Endothelial cell of hepatic sinusoid (primary cell): Measurements from ENCODE around the gene ERRFI1.
"Not testable (repeated sequence)": the region's sequence is repeated elsewhere in the genome, so short reads cannot be mapped to it uniquely, and the experiment has no call there.

Source experiments
- in situ Hi-C: cut with HindIII; loops from 2 replicates; pipeline ENCODE4 v1.10.0; 2017; ENCODE audit warnings: low sequenced_read_pairs

The ERRFI1 gene, protein sequence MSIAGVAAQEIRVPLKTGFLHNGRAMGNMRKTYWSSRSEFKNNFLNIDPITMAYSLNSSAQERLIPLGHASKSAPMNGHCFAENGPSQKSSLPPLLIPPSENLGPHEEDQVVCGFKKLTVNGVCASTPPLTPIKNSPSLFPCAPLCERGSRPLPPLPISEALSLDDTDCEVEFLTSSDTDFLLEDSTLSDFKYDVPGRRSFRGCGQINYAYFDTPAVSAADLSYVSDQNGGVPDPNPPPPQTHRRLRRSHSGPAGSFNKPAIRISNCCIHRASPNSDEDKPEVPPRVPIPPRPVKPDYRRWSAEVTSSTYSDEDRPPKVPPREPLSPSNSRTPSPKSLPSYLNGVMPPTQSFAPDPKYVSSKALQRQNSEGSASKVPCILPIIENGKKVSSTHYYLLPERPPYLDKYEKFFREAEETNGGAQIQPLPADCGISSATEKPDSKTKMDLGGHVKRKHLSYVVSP

DNA sequence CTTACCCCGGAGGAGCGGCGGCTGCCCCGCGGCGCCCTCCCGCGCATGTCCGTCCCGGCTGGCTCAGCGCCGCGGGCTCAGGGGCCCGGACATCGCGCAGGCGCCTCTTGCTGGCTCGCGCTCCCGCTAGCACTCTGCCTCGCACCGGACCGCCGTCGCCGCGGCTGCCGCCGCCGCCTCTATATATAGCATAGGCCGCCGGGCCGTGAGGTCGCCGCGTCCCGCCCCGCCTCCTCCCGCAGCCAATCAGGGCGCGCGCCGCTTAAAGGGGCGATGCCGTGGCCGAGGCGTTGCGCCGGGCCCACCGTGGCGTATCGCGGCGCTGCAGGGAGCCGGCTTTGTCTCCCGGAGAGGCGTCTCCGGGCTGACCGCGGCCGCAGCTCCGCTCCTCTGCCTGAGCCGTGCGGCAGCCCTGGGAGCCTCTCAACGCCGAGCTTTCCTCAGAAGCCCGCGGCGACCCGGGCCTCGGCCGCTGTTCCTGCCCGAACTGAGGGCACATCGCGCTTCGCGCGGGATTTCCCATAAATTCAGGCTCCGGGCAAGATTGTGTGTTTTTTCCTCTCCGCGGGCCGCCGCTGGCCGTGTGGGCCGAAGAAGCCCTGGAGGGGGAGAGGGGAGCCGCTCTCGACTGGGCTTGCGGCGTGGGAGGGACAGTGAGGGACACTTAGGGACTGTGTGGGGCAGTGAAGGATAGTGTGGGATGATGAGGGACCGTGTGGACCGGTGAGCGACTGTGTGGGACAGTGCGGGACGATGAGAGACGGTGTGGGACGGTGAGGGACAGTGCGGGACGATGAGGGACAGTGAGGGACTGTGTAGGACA, at the start of gene ERRFI1:
Gene ERRFI1, minus strand, starts transcription at position 157 of the 823 bp plus-strand sequence. CDS start 10,690 bp downstream, outside the sequence.
- in situ Hi-C loops = no loop called here

DNA sequence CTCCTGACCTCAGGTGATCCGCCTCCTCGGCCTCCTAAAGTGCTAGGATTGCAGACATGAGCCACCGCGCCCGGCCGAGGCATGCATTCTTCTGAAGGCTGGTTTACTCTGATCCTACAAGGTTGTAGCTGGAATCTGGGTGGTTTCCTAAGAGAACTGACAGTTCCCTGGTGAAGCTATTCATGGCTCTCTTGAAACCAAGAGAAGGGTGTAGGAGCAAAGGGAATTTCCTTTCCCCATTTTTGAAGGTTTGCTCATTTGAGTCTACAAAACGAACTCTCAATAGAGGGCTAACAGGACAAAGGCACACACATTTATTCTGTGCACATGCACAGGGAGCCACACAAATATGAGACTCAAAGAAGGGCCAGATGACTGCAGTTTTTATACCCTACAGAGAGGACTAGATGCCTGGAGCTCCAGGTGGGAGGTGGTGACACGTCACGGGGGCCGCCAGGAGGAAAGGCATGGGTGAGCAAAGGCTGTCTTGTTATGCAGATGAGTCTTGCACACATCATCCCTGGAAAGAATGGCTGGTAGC, 49.5 kb upstream of the ERRFI1 start:
- in situ Hi-C loops = loop anchor here (5.0 kb wide), 2 partner anchors 38 to 42 kb away; no protein-coding TSS in a partner anchor

DNA sequence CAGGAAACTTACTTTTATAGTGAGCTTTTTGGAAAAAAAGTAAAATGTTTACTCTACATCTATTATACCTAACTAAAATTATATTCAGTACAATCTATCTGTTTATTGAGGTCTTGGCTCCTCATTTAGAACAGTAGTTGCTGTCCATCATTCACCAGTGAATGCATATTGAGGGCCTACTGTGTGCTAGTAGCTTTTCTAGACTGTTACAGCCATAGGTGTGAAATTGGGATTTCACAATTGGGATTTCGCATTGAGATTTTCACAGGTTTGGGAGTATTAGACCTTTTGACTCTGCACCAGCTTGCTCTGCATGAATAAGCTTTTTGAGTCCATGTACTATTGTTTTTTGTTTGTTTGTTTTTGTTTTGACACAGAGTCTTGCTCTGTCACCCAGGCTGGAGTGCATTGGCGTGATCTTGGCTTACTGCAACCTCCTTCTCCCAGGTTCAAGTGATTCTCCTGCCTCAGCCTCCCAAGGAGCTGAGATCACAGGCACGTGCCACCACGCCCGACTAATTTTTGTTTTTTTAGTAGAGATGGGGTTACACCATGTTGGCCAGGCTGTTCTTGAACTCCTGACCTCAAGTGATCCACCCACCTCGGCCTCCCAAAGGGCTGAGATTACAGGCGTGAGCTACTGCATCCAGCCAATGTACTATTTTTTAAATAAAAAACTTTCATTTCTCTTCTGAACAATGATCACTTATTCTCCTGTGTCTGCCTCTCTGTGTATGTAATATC, 47.2 kb upstream of the ERRFI1 start:
- in situ Hi-C loops = no loop called here

DNA sequence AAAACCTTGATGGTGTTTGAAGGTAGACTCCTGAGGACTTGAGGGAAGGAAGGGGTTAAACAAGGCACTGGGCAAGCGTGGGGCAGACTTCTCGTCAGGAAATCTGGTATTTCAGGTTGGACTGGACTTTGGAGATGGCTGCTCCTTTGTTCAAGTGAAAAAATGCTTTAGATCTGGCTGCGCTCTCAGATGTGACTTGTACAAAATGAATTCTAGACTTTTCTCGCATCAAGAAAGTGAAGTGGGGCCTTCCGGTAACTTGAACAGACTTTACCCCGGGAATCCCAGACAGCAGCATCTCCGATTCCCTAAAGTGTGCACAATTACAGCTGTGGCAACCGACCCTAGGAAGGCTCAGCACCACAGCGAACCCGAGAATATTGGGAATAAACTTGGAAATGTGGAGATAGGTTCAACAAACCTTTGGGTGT, 44.3 kb upstream of the ERRFI1 start:
- in situ Hi-C loops = no loop called here

DNA sequence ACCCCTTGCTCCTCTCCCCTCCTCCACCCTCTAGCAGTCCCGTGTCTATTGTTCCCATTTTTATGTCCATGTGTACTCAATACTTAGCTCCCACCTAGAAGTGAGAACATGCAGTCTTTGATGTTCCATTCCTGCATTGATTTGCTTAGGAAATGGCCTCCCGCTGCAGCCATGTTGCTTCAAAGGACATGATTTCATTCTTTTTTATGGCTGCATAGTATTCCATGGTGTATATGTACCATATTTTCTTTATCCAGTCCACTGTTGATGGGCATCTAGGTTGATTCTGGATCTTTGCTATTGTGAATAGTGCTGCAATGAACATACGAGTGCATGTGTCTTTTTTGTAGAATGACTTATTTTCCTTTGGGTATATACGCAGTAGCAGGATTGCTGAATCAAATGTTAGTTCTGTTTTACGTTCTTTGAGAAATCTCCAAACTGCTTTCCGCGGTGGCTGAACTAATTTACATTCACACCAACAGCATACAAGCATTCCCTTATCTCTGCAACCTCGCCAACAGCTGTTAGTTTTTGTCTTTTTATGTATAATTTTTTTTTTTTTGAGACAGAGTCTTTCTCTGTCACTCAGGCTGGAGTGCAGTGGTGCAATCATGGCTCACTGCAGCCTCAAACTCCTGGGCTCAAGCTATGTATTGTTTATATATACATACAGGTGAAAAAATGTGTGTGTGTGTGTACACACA, 43.7 kb upstream of the ERRFI1 start:
- in situ Hi-C loops = not testable (repeated sequence)

DNA sequence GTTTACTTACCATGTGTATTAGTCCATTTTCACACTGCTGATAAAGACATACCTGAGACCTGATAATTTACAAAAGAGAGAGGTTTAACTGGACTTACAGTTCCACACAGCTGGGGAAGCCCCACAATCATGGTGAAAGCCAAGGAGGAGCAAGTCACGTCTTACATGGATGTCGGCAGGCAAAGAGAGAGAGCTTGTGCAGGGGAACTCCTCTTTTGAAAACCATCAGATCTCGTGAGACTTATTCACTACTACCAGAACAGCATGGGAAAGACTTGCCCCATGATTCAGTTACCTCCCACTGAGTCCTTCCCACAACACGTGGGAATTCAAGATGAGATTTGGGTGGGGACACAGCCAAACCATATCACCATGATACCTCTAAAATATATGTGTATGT, 39.3 kb upstream of the ERRFI1 start:
- in situ Hi-C loops = no loop called here

DNA sequence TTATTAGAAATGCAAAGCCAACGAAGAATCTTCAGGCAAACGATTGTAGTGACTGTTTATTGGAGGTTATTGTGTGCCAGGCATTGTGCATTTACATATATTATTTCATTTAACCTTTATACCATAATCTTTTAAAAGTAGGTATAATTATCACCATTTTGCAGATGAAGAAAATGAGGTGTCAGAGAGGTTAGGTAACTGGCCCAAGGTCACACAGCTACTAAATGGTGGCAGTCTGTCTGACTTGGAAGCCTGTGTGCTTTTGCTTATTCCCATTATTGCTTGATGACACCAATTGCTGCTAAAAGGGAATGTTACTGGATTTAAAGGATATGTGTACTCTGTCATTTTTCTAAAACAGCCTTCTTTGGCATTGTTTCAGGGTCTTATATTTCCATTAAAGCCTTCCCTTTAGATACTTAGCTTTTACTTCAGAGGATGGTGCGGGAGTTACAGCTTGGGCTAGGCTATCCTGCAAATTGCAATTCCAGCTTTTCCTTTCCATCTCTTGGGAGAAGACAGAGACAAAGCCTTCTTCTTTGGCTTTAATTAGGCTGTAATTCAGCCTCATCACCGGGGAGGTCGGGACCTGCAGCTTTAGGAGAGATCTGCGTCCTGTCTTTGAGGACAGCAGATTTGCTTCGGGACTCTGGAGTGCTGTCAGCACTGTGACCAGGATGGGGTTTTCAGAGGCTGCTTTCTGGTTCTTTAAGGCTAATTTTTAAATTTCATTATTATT, 37.4 kb upstream of the ERRFI1 start:
- in situ Hi-C loops = no loop called here

DNA sequence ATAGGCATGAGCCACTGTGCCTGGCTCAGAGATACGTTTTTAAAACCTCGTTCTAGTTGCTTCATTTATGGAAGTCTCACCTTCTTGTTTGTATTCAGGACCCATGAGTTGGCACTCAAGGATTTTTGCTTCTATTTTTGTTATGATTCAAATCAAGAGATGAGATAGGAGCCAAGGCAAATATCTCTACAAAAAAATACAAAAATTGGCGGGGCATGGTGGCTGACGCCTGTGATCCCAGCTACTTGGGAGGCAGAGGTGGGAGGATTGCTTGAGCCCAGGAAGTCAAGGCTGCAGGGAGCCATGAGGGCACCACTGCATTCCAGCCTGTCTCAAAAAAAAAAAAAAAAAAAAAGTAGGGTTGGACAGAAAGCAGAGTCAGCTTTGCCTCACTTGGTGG, 36.8 kb upstream of the ERRFI1 start:
- in situ Hi-C loops = no loop called here

DNA sequence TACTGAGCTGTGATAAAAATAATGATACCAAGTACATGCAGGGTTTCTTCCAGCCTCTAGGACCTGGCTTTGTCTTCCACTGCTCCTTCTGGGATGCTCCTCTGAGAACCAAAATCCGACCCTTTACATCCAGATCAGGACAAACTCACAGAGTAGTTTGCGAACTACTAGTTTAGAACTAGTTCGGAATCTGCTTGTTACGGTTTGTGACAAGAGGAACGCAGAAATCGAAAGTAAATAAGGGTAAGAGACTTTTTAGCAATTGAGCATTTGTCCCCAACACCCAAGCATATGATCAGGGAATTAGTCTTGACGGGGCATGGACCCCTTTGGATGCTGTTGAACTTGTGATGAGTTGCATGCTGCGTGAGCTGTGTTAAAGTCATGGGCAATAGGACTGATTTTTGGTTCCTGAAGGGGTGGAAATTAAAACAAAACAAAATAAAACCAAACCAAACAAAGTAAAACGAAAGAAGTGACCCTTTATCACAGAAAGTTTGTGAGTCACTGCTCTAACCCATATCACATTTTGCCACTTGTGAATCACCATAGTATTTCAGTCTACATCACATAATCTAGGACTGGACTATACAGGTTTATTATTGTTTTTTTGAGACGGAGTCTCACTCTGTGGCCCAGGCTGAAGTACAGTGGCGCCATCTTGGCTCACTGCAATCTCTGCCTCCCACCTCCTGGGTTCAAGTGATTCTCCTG, 35.7 kb upstream of the ERRFI1 start:
- in situ Hi-C loops = no loop called here

DNA sequence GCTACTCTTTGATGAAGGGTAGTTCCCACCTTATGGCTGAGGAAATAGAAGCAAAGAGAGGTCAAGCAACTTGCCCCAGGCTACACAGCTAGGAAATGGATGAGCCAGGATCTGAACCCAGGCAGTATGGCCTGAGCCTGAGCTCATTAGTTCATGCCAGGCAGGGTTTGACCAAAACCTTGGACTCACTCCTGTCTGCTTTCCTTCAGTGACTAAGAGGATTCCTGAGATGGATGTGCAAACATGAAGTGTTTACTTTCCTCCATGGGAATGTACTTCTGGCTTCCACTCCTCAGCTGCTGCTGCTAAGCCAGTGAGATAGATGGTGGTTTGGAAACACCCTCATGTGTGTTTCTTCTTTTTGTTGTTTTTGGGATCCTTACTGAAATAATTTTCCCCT, 35.1 kb upstream of the ERRFI1 start:
- in situ Hi-C loops = no loop called here

DNA sequence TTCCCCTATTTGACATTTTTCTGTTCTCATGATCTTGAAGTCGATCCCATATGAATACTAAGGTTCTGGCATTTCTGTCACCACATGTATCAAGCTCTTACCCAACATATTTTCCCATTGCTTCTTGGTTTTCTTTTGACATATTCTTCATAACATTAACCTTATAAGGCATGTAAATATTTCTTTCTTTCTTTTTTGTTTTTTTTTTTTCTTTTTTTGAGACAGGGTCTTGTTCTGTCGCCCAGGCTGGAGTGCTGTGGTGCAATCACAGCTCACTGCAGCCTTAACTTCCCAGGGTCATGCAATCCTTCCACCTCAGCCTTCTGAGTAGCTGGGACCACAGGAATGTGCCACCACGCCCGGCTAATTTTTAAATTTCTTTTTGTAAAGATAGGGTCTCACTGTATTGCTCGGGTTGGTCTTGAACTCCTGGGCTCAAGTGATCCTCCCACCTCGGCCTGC, 33.1 kb upstream of the ERRFI1 start:
- in situ Hi-C loops = no loop called here

DNA sequence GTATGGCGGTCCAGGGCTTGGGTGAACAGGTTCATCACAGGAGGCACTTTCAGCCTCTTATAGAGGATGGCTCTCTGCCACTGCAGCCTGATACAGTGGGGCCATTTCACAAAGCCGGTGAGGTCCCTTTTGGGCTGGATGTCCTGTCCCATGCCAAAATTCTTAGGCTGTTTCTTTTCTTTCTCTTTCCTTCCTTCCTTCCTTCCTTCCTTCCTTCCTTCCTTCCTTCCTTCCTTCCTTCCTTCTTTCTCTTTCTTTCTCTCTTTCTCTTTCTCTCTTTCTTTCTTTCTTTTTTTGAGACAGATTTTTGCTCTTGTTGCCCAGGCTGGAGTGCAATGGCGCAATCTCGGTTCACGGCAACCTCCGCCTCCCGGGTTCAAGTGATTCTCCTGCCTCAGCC, 31.7 kb upstream of the ERRFI1 start:
- in situ Hi-C loops = not testable (repeated sequence)

DNA sequence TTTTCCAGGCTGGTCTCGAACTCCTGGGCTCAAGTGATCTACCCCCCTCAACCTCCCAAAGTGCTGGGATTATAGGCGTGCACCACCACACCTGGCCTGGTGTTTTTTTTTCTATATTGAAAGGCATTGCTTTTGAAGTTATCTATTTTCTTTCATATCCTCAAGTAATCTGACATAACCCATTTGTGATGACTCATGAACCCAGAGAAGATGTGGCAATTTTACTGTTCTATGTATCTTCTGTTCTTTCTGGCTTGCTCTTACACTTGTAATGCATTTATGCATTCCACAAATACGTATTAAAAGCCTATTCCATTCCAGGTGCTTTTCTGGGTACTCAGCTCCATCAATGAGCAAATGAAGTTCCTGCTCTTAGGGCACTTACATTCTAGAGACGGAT, 29.9 kb upstream of the ERRFI1 start:
- in situ Hi-C loops = no loop called here

DNA sequence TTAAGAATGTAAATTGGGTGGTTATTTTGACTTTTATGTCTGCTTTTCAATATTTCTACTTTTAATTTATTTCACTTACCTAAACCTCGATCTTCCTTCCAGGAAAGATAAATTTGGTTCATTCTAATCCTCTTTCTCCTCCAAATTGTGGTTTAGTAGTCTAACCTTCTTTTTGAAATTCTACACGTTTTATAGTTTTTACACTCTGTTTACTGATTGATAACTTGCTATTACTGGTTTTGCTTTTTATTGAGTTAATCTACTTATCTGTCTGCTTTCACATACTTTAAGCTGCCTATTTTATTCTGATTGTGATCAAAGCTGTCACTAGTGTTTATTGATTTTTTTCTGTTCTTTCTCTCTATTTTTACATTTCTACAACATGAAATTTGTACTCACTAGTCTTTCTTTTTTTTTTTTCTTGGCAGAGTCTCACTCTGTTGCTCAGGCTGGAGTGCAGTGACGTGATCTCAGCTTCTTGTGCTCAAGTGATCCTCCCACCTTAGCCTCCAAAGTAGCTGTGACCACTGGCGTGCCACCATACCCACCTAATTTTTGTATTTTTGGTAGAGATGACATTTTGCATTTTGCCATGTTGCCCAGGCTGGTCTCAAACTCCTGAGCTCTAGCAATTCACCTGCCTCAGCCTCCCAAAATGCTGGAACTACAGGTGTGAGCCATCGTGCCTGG, 27.9 kb upstream of the ERRFI1 start:
- in situ Hi-C loops = no loop called here

DNA sequence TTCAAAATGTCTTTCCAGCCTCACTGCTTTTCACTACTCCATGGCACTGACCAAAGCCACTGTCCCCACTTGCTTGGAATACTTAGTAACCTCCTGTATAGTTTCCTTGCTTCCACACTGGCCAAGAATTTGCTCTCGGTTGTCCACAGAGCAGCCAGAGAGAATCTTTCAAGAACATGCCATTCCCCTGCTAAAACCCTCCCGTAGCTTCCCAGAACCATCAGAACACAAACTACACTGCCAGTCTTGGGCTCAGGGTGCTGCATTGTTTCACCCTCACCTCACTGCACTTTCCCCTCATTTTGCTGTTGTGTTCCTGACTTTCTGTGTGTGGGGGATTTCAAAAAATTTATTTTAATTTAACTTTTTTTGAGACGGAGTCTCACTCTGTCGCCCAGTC, 25.5 kb upstream of the ERRFI1 start:
- in situ Hi-C loops = no loop called here

DNA sequence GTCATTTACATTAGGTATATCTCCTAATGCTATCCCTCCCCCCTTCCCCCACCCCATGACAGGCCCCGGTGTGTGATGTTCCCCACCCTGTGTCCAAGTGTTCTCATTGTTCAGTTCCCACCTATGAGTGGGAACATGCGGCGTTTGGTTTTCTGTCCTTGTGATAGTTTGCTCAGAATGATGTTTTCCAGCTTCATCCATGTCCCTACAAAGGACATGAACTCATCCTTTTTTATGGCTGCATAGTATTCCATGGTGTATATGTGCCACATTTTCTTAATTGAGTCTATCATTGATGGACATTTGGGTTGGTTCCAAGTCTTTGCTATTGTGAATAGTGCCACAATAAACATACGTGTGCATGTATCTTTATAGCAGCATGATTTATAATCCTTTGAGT, 23.1 kb upstream of the ERRFI1 start:
- in situ Hi-C loops = not testable (repeated sequence)

DNA sequence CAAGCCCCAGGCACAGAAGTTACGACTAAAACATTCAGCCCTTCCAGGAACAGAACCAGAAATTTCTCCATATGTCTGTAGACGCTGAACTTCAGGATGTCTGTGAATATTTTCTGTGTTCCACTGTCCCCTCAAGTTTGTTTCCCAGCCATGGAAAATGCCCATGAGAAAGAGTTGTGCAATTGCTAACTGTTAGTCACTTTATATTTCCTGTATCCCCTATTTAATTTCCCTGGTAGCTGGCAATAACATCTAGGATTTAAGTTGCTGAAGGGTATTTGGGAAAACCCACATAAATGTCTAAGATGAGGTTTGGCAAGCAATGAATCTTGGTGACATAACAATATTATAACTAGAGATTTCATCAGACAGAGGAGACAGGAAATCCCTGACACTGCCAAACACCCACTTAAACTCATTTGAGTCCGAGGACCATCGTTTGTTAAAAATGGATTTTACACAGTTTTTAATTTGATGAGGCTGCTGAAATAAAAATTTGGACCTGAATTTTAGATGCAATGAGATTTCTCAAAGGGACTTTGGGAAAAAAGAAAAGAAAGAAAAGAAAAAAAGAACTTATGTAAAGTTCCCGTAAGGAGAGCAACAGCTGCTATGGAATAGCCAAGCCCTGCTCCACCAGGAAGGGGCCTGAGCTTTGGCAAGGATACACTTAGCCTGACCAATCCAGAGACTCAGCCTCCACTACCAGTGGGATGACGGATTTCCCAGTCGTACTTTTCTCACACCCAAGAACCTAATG, 21.8 kb upstream of the ERRFI1 start:
- in situ Hi-C loops = no loop called here

DNA sequence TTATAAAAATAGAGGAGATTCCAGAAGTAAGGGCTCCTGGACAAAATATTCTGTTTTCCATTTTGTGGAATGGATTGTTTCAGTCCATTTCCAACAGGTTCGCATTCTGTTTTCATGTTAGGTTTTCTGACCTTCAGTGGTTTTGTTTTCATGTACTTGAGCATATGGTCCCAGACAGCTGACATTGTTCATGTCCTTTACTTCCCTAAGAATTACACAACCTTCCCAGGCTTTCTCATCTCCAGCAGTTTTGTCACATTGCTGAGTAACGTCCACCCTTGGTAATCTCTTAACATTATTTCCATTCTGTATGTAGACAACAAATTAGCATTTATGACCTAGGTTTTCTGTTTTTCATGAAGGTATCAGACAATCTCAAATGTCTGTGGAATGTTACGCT, 21.0 kb upstream of the ERRFI1 start:
- in situ Hi-C loops = no loop called here
